GM23338 (cell line): ENCODE results near the gene GNB3. TPM values are rescaled to one million over a fixed set of nuclear protein-coding genes. Genes with fewer than 3 reads are reported as not detected.

ENCODE experiments used
- ATAC-seq: fragments of 200-7000 bp; cut with Tn5 transposase; 3 replicates; pipeline ENCODE4 v1.9.1; 2020
- DNase-seq: peaks from one replicate; pipeline ENCODE4 v3.0.0-alpha.2; 2015; ENCODE audit warnings: low spot score
- H2AFZ ChIP-seq: fragments of 200-600 bp; sonication (generic); 2 replicates; pipeline ENCODE4 v1.8.0; 2016; ENCODE audit warnings: antibody characterized with exemption, mild to moderate bottlenecking, moderate library complexity
- H3F3A ChIP-seq: fragments of 200-600 bp; sonication (generic); replicated peaks from 2 replicates; pipeline ENCODE4 v1.8.0; 2017; ENCODE audit warnings: antibody characterized with exemption, mixed run types, low read depth
- H3K27ac ChIP-seq: fragments of 200-600 bp; sonication (generic); 2 replicates; pipeline ENCODE4 v1.6.1; 2016; ENCODE audit warnings: low read depth
- H3K27me3 ChIP-seq: fragments of 200-600 bp; sonication (generic); 2 replicates; pipeline ENCODE4 v1.8.0; 2016; ENCODE audit warnings: mild to moderate bottlenecking, mixed run types, moderate library complexity; ENCODE audit not compliant: insufficient read depth
- H3K36me3 ChIP-seq: fragments of 200-600 bp; sonication (generic); 2 replicates; pipeline ENCODE4 v1.8.0; 2016; ENCODE audit warnings: mild to moderate bottlenecking; ENCODE audit not compliant: insufficient read depth
- H3K4me1 ChIP-seq: fragments of 200-600 bp; sonication (generic); 2 replicates; pipeline ENCODE4 v1.8.0; 2016; ENCODE audit warnings: mild to moderate bottlenecking, moderate library complexity; ENCODE audit not compliant: insufficient read depth
- H3K4me2 ChIP-seq: fragments of 200-600 bp; sonication (generic); 2 replicates; pipeline ENCODE4 v1.7.1; 2017; ENCODE audit warnings: mixed run types
- H3K4me3 ChIP-seq: fragments of 200-600 bp; sonication (generic); 2 replicates; pipeline ENCODE4 v1.6.1; 2016; ENCODE audit warnings: mixed run types
- H3K79me2 ChIP-seq: fragments of 200-600 bp; sonication (generic); replicated peaks from 2 replicates; pipeline ENCODE4 v1.8.0; 2017; ENCODE audit warnings: mild to moderate bottlenecking; ENCODE audit not compliant: insufficient read depth
- H3K9me2 ChIP-seq: fragments of 200-600 bp; sonication (generic); 2 replicates; pipeline ENCODE4 v1.8.0; 2017; ENCODE audit not compliant: insufficient read depth
- H4K20me1 ChIP-seq: fragments of 200-600 bp; sonication (generic); replicated peaks from 2 replicates; pipeline ENCODE4 v1.8.0; 2017; ENCODE audit warnings: mild to moderate bottlenecking; ENCODE audit not compliant: insufficient read depth
- H3K27ac Mint-ChIP-seq: 2 replicates; pipeline ENCODE4 v1.8.0; 2020; ENCODE audit warnings: inconsistent platforms, mild to moderate bottlenecking, moderate library complexity, mixed read lengths
- H3K27me3 Mint-ChIP-seq: 3 replicates; pipeline ENCODE4 v1.8.0; 2022; ENCODE audit warnings: low read depth, mild to moderate bottlenecking, moderate library complexity, mixed read lengths, inconsistent platforms; ENCODE audit not compliant: insufficient read depth, poor library complexity
- H3K36me3 Mint-ChIP-seq: 3 replicates; pipeline ENCODE4 v1.8.0; 2021; ENCODE audit warnings: low read depth, mild to moderate bottlenecking, inconsistent platforms, moderate library complexity, mixed read lengths
- H3K4me1 Mint-ChIP-seq: 3 replicates; pipeline ENCODE4 v1.8.0; 2020; ENCODE audit warnings: mild to moderate bottlenecking, inconsistent platforms, mixed read lengths
- H3K4me3 Mint-ChIP-seq: 3 replicates; pipeline ENCODE4 v1.8.0; 2021; ENCODE audit warnings: moderate library complexity, mild to moderate bottlenecking, inconsistent platforms, mixed read lengths
- H3K9me3 Mint-ChIP-seq: 3 replicates; pipeline ENCODE4 v1.8.0; 2020; ENCODE audit warnings: moderate library complexity, mild to moderate bottlenecking, inconsistent platforms, mixed read lengths
- CREB1 ChIP-seq: fragments of 250-450 bp; sonication (Bioruptor Pico); IDR thresholded peaks from 2 replicates; pipeline ENCODE4 v1.5.0; 2020; ENCODE audit warnings: low read depth, mild to moderate bottlenecking, moderate library complexity
- ETS1 ChIP-seq: IDR thresholded peaks from 2 replicates; pipeline ENCODE4 v1.6.1; 2016; ENCODE audit warnings: antibody characterized with exemption
- EZH2 ChIP-seq: fragments of 200-600 bp; sonication (generic); IDR thresholded peaks from one replicate; pipeline ENCODE4 v1.8.0; 2017; ENCODE audit warnings: antibody characterized with exemption, mild to moderate bottlenecking, low read depth; ENCODE audit not compliant: unreplicated experiment
- POLR2AphosphoS5 ChIP-seq: IDR thresholded peaks from 2 replicates; pipeline ENCODE4 v1.6.1; 2016; ENCODE audit warnings: antibody characterized with exemption, low read depth
- ZNF114 ChIP-seq: fragments of 250-450 bp; sonication (Bioruptor Pico); IDR thresholded peaks from 2 replicates; pipeline ENCODE4 v1.5.0; 2020; ENCODE audit warnings: mild to moderate bottlenecking, moderate library complexity
- ZNF331 ChIP-seq: fragments of 250-450 bp; sonication (Bioruptor Pico); IDR thresholded peaks from 2 replicates; pipeline ENCODE4 v1.5.0; 2020; ENCODE audit warnings: low read depth, mild to moderate bottlenecking, moderate library complexity
- polyA plus RNA-seq: library from polyadenylated mRNA; unstranded; fragments of >200 nt; fragmentation: Nextera tagmentation; extraction: Ambion mirVana; gene quantifications from 2 replicates; pipeline ENCODE4 v1.2.1, GENCODE V29; 2016
- total RNA-seq: library from RNA; depleted of rRNA; stranded (reverse); fragments of >200 nt; shearing (Covaris generic); gene quantifications from 2 replicates; pipeline ENCODE4 v1.2.3, GENCODE V29; 2014
- TF ChIP-seq, protein P1 (sequence below), 2 experiments: fragments of 200-600 bp in 1 of 2; sonication (generic) in 1 of 2; conservative IDR thresholded peaks; 2 replicates each; pipeline versions ENCODE4 v1.5.1 to v1.6.1; 2016 to 2017; ENCODE audit warnings: antibody characterized with exemption in 2 of 2, low read depth in 2 of 2, mild to moderate bottlenecking in 2 of 2, moderate library complexity in 1 of 2

The GNB3 gene
- total and polyA plus RNA-seq, 2 experiments from 2014 or later = 5.4 to 8.2 TPM

- TF ChIP-seq, protein P1, sequence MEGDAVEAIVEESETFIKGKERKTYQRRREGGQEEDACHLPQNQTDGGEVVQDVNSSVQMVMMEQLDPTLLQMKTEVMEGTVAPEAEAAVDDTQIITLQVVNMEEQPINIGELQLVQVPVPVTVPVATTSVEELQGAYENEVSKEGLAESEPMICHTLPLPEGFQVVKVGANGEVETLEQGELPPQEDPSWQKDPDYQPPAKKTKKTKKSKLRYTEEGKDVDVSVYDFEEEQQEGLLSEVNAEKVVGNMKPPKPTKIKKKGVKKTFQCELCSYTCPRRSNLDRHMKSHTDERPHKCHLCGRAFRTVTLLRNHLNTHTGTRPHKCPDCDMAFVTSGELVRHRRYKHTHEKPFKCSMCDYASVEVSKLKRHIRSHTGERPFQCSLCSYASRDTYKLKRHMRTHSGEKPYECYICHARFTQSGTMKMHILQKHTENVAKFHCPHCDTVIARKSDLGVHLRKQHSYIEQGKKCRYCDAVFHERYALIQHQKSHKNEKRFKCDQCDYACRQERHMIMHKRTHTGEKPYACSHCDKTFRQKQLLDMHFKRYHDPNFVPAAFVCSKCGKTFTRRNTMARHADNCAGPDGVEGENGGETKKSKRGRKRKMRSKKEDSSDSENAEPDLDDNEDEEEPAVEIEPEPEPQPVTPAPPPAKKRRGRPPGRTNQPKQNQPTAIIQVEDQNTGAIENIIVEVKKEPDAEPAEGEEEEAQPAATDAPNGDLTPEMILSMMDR (conservative IDR thresholded peaks at IDR 0.05; ENCODE audit: low read depth in 2 of 2) = no peak
- TF ChIP-seq POLR2AphosphoS5 (no peak), ZNF114 (CRISPR knock-in tag) (no peak), CREB1 (CRISPR knock-in tag) (no peak)
Measured at GRCh38 chr12:6842075-6842474, 1.4 kb downstream of the GNB3 start (continued).

DNA sequence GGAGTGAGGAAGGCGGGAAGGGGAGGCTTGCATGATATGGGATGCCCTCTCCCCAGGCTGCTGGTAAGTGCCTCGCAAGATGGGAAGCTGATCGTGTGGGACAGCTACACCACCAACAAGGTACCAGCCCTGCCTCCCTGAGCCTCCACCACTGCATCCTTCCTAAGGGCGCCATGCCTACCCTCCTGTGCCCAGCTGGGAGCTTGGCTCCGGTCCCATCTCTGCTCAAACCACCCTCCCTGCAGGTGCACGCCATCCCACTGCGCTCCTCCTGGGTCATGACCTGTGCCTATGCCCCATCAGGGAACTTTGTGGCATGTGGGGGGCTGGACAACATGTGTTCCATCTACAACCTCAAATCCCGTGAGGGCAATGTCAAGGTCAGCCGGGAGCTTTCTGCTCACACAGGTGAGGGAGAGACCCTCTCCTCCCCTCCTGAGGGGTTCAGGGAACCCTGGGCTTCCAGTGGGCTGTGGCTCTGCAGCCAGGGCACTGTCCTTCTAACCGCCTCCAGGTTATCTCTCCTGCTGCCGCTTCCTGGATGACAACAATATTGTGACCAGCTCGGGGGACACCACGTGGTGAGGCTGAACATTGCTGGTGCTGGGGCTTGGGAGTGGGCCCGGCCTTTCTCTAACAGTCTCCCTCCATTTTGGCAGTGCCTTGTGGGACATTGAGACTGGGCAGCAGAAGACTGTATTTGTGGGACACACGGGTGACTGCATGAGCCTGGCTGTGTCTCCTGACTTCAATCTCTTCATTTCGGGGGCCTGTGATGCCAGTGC lies 2.6 kb downstream of the GNB3 start:
- H3F3A ChIP-seq = peaks cover 5% of the 10 kb centered on the region; the same call in 1 of the 2 replicates
- DNase-seq = peak; percentile 72
- H3K9me3 Mint-ChIP-seq = no peaks in the 10 kb centered on the region
- H2AFZ ChIP-seq = no peak overlapping the region
- H3K4me3 ChIP-seq = no peak overlapping the region
- H4K20me1 ChIP-seq = no peaks in the 10 kb centered on the region; the same call in 1 of the 2 replicates
- peaks cover 18% of the 10 kb centered on the region for H3K4me1 Mint-ChIP-seq
- no peaks in the 10 kb centered on the region for H3K9me2 ChIP-seq
- TF ChIP-seq ETS1 (no peak), POLR2AphosphoS5 (no peak), CREB1 (CRISPR knock-in tag) (no peak)
- TF ChIP-seq, protein P1 (conservative IDR thresholded peaks at IDR 0.05; ENCODE audit: low read depth in 2 of 2) = peak; percentile 15 to 50; a peak in 3 of 4 replicates
- H3K79me2 ChIP-seq = no peaks in the 10 kb centered on the region
- H3K4me2 ChIP-seq = no peak overlapping the region
- peaks cover 20% of the 10 kb centered on the region for H3K36me3 ChIP-seq
- peaks cover 5% of the 10 kb centered on the region; the same call in 1 of the 2 replicates for H3K4me1 ChIP-seq
- no peak overlapping the region; the same call in 2 of the 3 replicates for H3K4me3 Mint-ChIP-seq
- ATAC-seq = peak; percentile 62
- peaks cover 29% of the 10 kb centered on the region for H3K27me3 Mint-ChIP-seq
- no peaks in the 10 kb centered on the region for H3K27me3 ChIP-seq
- peaks cover 63% of the 10 kb centered on the region for H3K36me3 Mint-ChIP-seq
- peak overlapping the region; percentile 44; the same call in 1 of the 2 replicates for H3K27ac Mint-ChIP-seq
- no peak overlapping the region for H3K27ac ChIP-seq

DNA sequence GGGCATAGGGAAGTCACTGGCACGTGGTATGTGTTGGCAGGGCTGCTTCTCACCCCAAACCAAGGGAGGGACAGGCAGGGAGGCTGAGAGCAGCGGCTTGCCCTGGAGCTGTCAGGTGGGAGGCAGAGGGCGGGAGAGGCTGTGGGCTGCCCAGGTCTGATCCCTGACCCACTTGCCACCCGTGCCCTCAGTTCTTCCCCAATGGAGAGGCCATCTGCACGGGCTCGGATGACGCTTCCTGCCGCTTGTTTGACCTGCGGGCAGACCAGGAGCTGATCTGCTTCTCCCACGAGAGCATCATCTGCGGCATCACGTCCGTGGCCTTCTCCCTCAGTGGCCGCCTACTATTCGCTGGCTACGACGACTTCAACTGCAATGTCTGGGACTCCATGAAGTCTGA lies 4.7 kb downstream of the GNB3 start:
- H4K20me1 ChIP-seq = no peaks in the 10 kb centered on the region; the same call in 1 of the 2 replicates
- peaks cover 4% of the 10 kb centered on the region; the same call in 1 of the 2 replicates for H3K4me1 ChIP-seq
- H3K36me3 ChIP-seq = peaks cover 28% of the 10 kb centered on the region
- H3K9me2 ChIP-seq = no peaks in the 10 kb centered on the region
- H3K4me1 Mint-ChIP-seq = peaks cover 9% of the 10 kb centered on the region; the same call in 2 of the 3 replicates
- H3K27ac ChIP-seq = no peak overlapping the region
- H3K36me3 Mint-ChIP-seq = peaks cover 71% of the 10 kb centered on the region
- no peak overlapping the region for H3K4me3 Mint-ChIP-seq
- H3K4me3 ChIP-seq = no peak overlapping the region
- no peak for DNase-seq
- H3K79me2 ChIP-seq = peaks cover 10% of the 10 kb centered on the region
- H3K27me3 Mint-ChIP-seq = peaks cover 24% of the 10 kb centered on the region
- H3K27ac Mint-ChIP-seq = no peak overlapping the region
- no peaks in the 10 kb centered on the region for H3K9me3 Mint-ChIP-seq
- no peak overlapping the region for H2AFZ ChIP-seq
- H3F3A ChIP-seq = 0 out of 2 replicates have a peak, but pooled peaks cover 3% of the 10 kb centered on the region
- H3K4me2 ChIP-seq = no peak overlapping the region
- no peaks in the 10 kb centered on the region for H3K27me3 ChIP-seq
- ATAC-seq = no peak
- TF ChIP-seq ETS1 (no peak), EZH2 (no peak), ZNF114 (CRISPR knock-in tag) (no peak), ZNF331 (no peak)
